Calu3 (cell line): Measurements from ENCODE around the gene ADCY7. TPM values are rescaled to one million over a fixed set of nuclear protein-coding genes. Genes with fewer than 3 reads are reported as not detected.

Experiments used
- BruUV-seq: library from RNA; stranded (reverse); fragments of 400-500 nt; replicated peaks from 2 replicates; lab custom pipeline; 2021; lab: Mats Ljungman, UMichigan
- CTCF ChIA-PET: fragments of 300-600 bp; sonication (Branson Sonifier 250); formaldehyde crosslinking; loops from one replicate; lab custom pipeline; 2022; ENCODE audit warnings: antibody characterized with exemption; lab: Charles Lee
- DNase-seq: peaks from one replicate; pipeline ENCODE4 v3.0.0; 2022
- H3K27ac Mint-ChIP-seq: one replicate; pipeline ENCODE4 v1.8.0; 2022; ENCODE audit warnings: mixed read lengths; ENCODE audit not compliant: unreplicated experiment
- H3K27me3 Mint-ChIP-seq: one replicate; pipeline ENCODE4 v1.8.0; 2022; ENCODE audit warnings: mixed read lengths; ENCODE audit not compliant: unreplicated experiment
- H3K36me3 Mint-ChIP-seq: one replicate; pipeline ENCODE4 v1.8.0; 2022; ENCODE audit warnings: mild to moderate bottlenecking, moderate library complexity, mixed read lengths; ENCODE audit not compliant: insufficient read depth, unreplicated experiment
- H3K4me1 Mint-ChIP-seq: one replicate; pipeline ENCODE4 v1.8.0; 2022; ENCODE audit warnings: mild to moderate bottlenecking, low read depth, mixed read lengths; ENCODE audit not compliant: unreplicated experiment
- H3K4me3 Mint-ChIP-seq: one replicate; pipeline ENCODE4 v1.8.0; 2022; ENCODE audit warnings: mild to moderate bottlenecking, low read depth, moderate library complexity, mixed read lengths; ENCODE audit not compliant: unreplicated experiment
- H3K9me3 Mint-ChIP-seq: one replicate; pipeline ENCODE4 v1.8.0; 2022; ENCODE audit warnings: low read depth, mixed read lengths; ENCODE audit not compliant: unreplicated experiment
- intact Hi-C: fragments of 100-400 bp; cut with micrococcal nuclease; formaldehyde crosslinking; loops from one replicate; pipeline ENCODE4 v1.10.0; 2022; ENCODE audit not compliant: unreplicated experiment
- total RNA-seq: library from RNA; stranded (reverse); gene quantifications from 2 replicates; pipeline ENCODE4 v1.2.3, GENCODE V29; 2022
- TF ChIP-seq, protein P1 (sequence below): fragments of 200-600 bp; IDR thresholded peaks from one replicate; pipeline ENCODE4 v1.8.0; 2022; ENCODE audit warnings: antibody characterized with exemption; ENCODE audit not compliant: unreplicated experiment

The ADCY7 gene
- total RNA-seq, 1 experiment from 2014 or later: 67.7 TPM

GRCh38 chr16:50275428-50276325 is 9.3 kb downstream of the ADCY7 start:
- intact Hi-C loops: no loop called here
- H3K4me1 Mint-ChIP-seq: peaks cover 34% of the 10 kb centered on the region
- H3K4me3 Mint-ChIP-seq: no peak overlapping the region
- CTCF ChIA-PET: interaction anchor here (0.9 kb wide), 1 partner anchor 19 kb away, joined by 3 read pairs; no protein-coding TSS in a partner anchor
- TF ChIP-seq, protein P1, sequence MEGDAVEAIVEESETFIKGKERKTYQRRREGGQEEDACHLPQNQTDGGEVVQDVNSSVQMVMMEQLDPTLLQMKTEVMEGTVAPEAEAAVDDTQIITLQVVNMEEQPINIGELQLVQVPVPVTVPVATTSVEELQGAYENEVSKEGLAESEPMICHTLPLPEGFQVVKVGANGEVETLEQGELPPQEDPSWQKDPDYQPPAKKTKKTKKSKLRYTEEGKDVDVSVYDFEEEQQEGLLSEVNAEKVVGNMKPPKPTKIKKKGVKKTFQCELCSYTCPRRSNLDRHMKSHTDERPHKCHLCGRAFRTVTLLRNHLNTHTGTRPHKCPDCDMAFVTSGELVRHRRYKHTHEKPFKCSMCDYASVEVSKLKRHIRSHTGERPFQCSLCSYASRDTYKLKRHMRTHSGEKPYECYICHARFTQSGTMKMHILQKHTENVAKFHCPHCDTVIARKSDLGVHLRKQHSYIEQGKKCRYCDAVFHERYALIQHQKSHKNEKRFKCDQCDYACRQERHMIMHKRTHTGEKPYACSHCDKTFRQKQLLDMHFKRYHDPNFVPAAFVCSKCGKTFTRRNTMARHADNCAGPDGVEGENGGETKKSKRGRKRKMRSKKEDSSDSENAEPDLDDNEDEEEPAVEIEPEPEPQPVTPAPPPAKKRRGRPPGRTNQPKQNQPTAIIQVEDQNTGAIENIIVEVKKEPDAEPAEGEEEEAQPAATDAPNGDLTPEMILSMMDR: no peak
- no peak for DNase-seq
- H3K27ac Mint-ChIP-seq: no peak overlapping the region
- no TSS peak for BruUV-seq
- no peaks in the 10 kb centered on the region for H3K27me3 Mint-ChIP-seq
- H3K9me3 Mint-ChIP-seq: peaks cover 3% of the 10 kb centered on the region
- H3K36me3 Mint-ChIP-seq: peaks cover 6% of the 10 kb centered on the region

GRCh38 chr16:50276326-50276640 is 9.9 kb downstream of the ADCY7 start:
- no peak overlapping the region for H3K27ac Mint-ChIP-seq
- BruUV-seq: no TSS peak
- H3K4me1 Mint-ChIP-seq: peaks cover 34% of the 10 kb centered on the region
- CTCF ChIA-PET: no interaction called here
- TF ChIP-seq, protein P1: no peak
- H3K36me3 Mint-ChIP-seq: peaks cover 6% of the 10 kb centered on the region
- intact Hi-C loops: no loop called here
- H3K9me3 Mint-ChIP-seq: peaks cover 3% of the 10 kb centered on the region
- H3K27me3 Mint-ChIP-seq: no peaks in the 10 kb centered on the region
- no peak for DNase-seq
- no peak overlapping the region for H3K4me3 Mint-ChIP-seq

- H3K4me3 Mint-ChIP-seq: no peak overlapping the region
- peaks cover 3% of the 10 kb centered on the region for H3K9me3 Mint-ChIP-seq
- DNase-seq: no peak
- H3K27ac Mint-ChIP-seq: no peak overlapping the region
- TF ChIP-seq, protein P1: no peak
- CTCF ChIA-PET: no interaction called here
- no peaks in the 10 kb centered on the region for H3K36me3 Mint-ChIP-seq
- intact Hi-C loops: no loop called here
- H3K4me1 Mint-ChIP-seq: peaks cover 34% of the 10 kb centered on the region
- no peaks in the 10 kb centered on the region for H3K27me3 Mint-ChIP-seq
- BruUV-seq: no TSS peak
Measured at GRCh38 chr16:50276801-50277555, 10.6 kb downstream of the ADCY7 start.

DNA sequence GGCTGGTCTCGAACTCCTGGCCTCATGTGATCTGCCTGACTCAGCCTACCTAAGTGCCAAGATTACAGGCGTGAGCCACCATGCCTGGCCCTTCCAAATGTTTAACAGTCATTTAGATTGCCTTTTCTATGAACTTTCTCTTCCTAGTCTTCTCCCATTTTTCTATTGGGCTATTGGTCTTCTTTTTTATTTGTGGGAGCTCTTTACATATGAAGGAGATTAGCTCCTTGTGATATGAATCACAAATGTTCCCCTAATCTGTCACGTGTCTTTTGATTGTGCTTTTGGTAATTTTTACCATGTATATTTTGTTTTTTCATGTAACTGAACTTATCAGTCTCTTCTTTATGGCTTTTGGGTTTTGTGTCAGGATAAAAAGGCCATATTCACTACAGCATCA is 11.9 kb downstream of the ADCY7 start:
- DNase-seq: no peak
- no peaks in the 10 kb centered on the region for H3K27me3 Mint-ChIP-seq
- TF ChIP-seq, protein P1: no peak
- no peaks in the 10 kb centered on the region for H3K36me3 Mint-ChIP-seq
- peaks cover 33% of the 10 kb centered on the region for H3K4me1 Mint-ChIP-seq
- H3K27ac Mint-ChIP-seq: no peak overlapping the region
- H3K9me3 Mint-ChIP-seq: peaks cover 3% of the 10 kb centered on the region
- BruUV-seq: no TSS peak
- intact Hi-C loops: no loop called here
- no peak overlapping the region for H3K4me3 Mint-ChIP-seq
- CTCF ChIA-PET: interaction anchor here (0.7 to 1.1 kb wide), 2 partner anchors 28 to 397 kb away, joined by 4 read pairs; no protein-coding TSS in a partner anchor
